Measurements from ENCODE around the gene TNS1.

DNA sequence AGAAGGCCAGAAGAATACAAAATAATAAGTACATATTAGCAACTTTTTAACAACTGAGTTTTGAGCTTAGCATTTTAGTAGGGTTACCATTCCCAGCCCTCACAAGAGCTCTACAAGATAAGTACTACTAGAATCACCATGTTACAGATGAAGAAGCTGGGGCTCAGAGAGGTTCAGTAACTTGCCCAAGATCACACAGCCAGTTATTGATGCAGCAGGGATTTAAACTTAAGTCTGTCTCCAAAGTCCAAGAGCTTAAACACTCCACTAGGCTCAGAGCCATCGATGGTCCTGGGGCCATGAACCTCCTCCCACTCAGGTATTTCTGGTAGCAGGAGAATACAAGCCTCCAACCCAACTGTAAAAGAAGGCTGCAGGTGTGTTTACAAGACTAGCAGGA lies 30.8 kb downstream of the TNS1 start:
- no peak for TF ChIP-seq CTCF (conservative IDR thresholded peaks at IDR 0.05; ENCODE audit: low read depth, low read length)
- TF ChIP-seq EZH2 (IDR thresholded peaks at IDR 0.05; ENCODE audit: low read length, unreplicated experiment): no peak
